ENCODE results near the gene SHC2. TPM values are rescaled to one million over a fixed set of nuclear protein-coding genes. Genes with fewer than 3 reads are reported as not detected.

SHC2 gene
- total and polyA plus RNA-seq, 2 of the 13 experiments (the other 11 are each of a cell fraction or from before 2014, with no cell fraction given), result 9.0 to 18.3 TPM

- FAIRE-seq (no peak), DNase-seq (ENCODE audit: low spot score) (peak; percentile 59), ATAC-seq (peak; percentile 25)
- Histone ChIP-seq H3K4me2 (ENCODE audit: low read depth, low read length) (peak overlapping the region; percentile 89), H4K20me1 (ENCODE audit: insufficient read depth, low read length) (peaks cover 26% of the 10 kb centered on the region; the same call in 1 of the 2 replicates), H3K27me3 (ENCODE audit: control insufficient read depth in 1 of 2, insufficient read depth in 2 of 2, low read length in 2 of 2) (peaks cover 1 to 5% of the 10 kb centered on the region in 2 experiments; a peak in 2 of 5 replicates), H3K36me3 (replicated peaks in 1 of 2; ENCODE audit: control insufficient read depth in 1 of 2, insufficient read depth in 2 of 2, low read length in 2 of 2) (no peaks in the 10 kb centered on the region; a peak in 1 of 5 replicates), H3K9me3 (ENCODE audit: low read length) (no peaks in the 10 kb centered on the region), H3K9ac (ENCODE audit: insufficient read depth, low read depth, low read length) (peak overlapping the region; percentile 74), H3K27ac (ENCODE audit: extremely low read length, insufficient read depth, low read length) (peak overlapping the region; percentile 55), H3K4me3 (replicated peaks in 1 of 3; ENCODE audit: insufficient read depth in 1 of 3, low read depth in 2 of 3, low read length in 3 of 3) (peak overlapping the region; percentile 69 to 84 (median 81)), H2AFZ (ENCODE audit: low read length) (no peak overlapping the region), H3K79me2 (ENCODE audit: insufficient read depth, low read length) (no peaks in the 10 kb centered on the region), H3K4me1 (ENCODE audit: insufficient read depth, low read length) (peaks cover 50% of the 10 kb centered on the region)
- 0% methylated on average over 2 of the region's 66 CpGs for WGBS (ENCODE audit: low lambda C conversion rate)
- in situ Hi-C loops (cut with HindIII; ENCODE audit: extremely low pct_ligation_motif_present, low pct_unique_long_range_greater_than_20kb) (no loop called here), intact Hi-C loops (cut with micrococcal nuclease; ENCODE audit: unreplicated experiment) (no loop called here)
- ChIA-PET POLR2A (interaction anchor here (1.0 kb wide), 1 partner anchor 47 kb away, joined by 5 read pairs; no protein-coding TSS in a partner anchor), CTCF (ENCODE audit: low intra/inter-chr PET ratio, low total read pairs) (no interaction called here)
- BruUV-seq (replicated peaks), result TSS peak; percentile 82
- TF ChIP-seq SP1 (IDR thresholded peaks at IDR 0.05), result no peak
- peak; percentile 28; the same call in 1 of the 2 replicates for TF ChIP-seq SP1 (CRISPR knock-in tag; IDR thresholded peaks at IDR 0.05)
- no peak for TF ChIP-seq FOXP1 (IDR thresholded peaks at IDR 0.05)
- TF ChIP-seq FOXP1 (CRISPR knock-in tag; IDR thresholded peaks at IDR 0.05), result peak; percentile 23; the same call in 1 of the 2 replicates
- peak; percentile 29 for TF ChIP-seq IKZF4 (CRISPR knock-in tag; IDR thresholded peaks at IDR 0.05; ENCODE audit: borderline replicate concordance, low read depth, not compliant biosample characterization)
- TF ChIP-seq HOXA7 (CRISPR knock-in tag; IDR thresholded peaks at IDR 0.05), result no peak
- no peak for TF ChIP-seq TRAFD1 (CRISPR knock-in tag; IDR thresholded peaks at IDR 0.05; ENCODE audit: borderline replicate concordance)
- peak; percentile 60; the same call in 1 of the 2 replicates for TF ChIP-seq ZBTB7B (CRISPR knock-in tag; IDR thresholded peaks at IDR 0.05)
- no peak for TF ChIP-seq SOX6 (IDR thresholded peaks at IDR 0.05)
- TF ChIP-seq SOX6 (CRISPR knock-in tag; IDR thresholded peaks at IDR 0.05), result 0 out of 2 replicates have a peak, but pooled peaks have one; percentile 28
- peak; percentile 49; the same call in 1 of the 2 replicates for TF ChIP-seq CHD2 (IDR thresholded peaks at IDR 0.05; ENCODE audit: low read depth, low read length)
- TF ChIP-seq GZF1 (CRISPR knock-in tag; IDR thresholded peaks at IDR 0.05), result peak; percentile 93; the same call in 1 of the 2 replicates
- TF ChIP-seq FOXP4 (CRISPR knock-in tag; IDR thresholded peaks at IDR 0.05), result peak; percentile 34; the same call in 1 of the 2 replicates
- 0 out of 2 replicates have a peak, but pooled peaks have one; percentile 56 for TF ChIP-seq KMT2A (CRISPR knock-in tag; IDR thresholded peaks at IDR 0.05)
- TF ChIP-seq ELF4 (CRISPR knock-in tag; IDR thresholded peaks at IDR 0.05; ENCODE audit: borderline replicate concordance), result 0 out of 2 replicates have a peak, but pooled peaks have one; percentile 64
- TF ChIP-seq PITX1 (CRISPR knock-in tag; IDR thresholded peaks at IDR 0.05), result no peak
- TF ChIP-seq ZNF124 (CRISPR knock-in tag; IDR thresholded peaks at IDR 0.05), result no peak
- peak; percentile 25; the same call in 1 of the 3 replicates for TF ChIP-seq MXI1 (IDR thresholded peaks at IDR 0.05; ENCODE audit: borderline replicate concordance, low read depth, low read length)
- TF ChIP-seq ZSCAN9 (CRISPR knock-in tag; IDR thresholded peaks at IDR 0.05; ENCODE audit: borderline replicate concordance), result 0 out of 2 replicates have a peak, but pooled peaks have one; percentile 49
- 0 out of 2 replicates have a peak, but pooled peaks have one; percentile 30 for TF ChIP-seq KAT7 (CRISPR knock-in tag; IDR thresholded peaks at IDR 0.05; ENCODE audit: borderline replicate concordance)
- TF ChIP-seq FOXJ3 (CRISPR knock-in tag; IDR thresholded peaks at IDR 0.05; ENCODE audit: borderline replicate concordance), result peak; percentile 54; the same call in 1 of the 2 replicates
- peak; percentile 66; the same call in 1 of the 2 replicates for TF ChIP-seq FOXC1 (CRISPR knock-in tag; IDR thresholded peaks at IDR 0.05; ENCODE audit: borderline replicate concordance)
These were observed 915 bp downstream of the SHC2 start for GRCh38 chr19:459724-460511.
